PC-3 (cell line): ENCODE data around the gene COL4A1. TPM values are rescaled to one million over a fixed set of nuclear protein-coding genes. Genes with fewer than 3 reads are reported as not detected.

Experiments
- ATAC-seq: fragments of 200-7000 bp; cut with Tn5 transposase; 2 replicates; pipeline ENCODE4 v1.9.1; 2020; ENCODE audit warnings: mild to moderate bottlenecking, moderate library complexity
- BruUV-seq: library from RNA; stranded (reverse); fragments of 400-500 nt; replicated peaks from 2 replicates; lab custom pipeline; 2021; lab: Mats Ljungman, UMichigan
- CTCF ChIA-PET: fragments of 300-600 bp; sonication (Branson Sonifier 250); formaldehyde crosslinking; loops from one replicate; lab custom pipeline; 2022; ENCODE audit warnings: antibody characterized with exemption; lab: Charles Lee
- POLR2A ChIA-PET: fragments of 300-600 bp; sonication (Branson Sonifier 250); formaldehyde crosslinking; loops from one replicate; lab custom pipeline; 2022; ENCODE audit warnings: antibody characterized with exemption; ENCODE audit not compliant: unreplicated experiment; lab: Charles Lee
- DNase-seq: peaks from one replicate; pipeline ENCODE4 v3.0.0-alpha.2; 2015
- H2AFZ ChIP-seq: fragments of 300-600 bp; sonication (generic); 2 replicates; pipeline ENCODE4 v1.6.0; 2016; ENCODE audit warnings: antibody characterized with exemption, low read length
- H3F3A ChIP-seq: fragments of 300-600 bp; sonication (generic); one replicate; pipeline ENCODE4 v1.6.0; 2017; ENCODE audit warnings: antibody characterized with exemption, low read length, control low read depth, mild to moderate bottlenecking; ENCODE audit not compliant: unreplicated experiment
- H3K27ac ChIP-seq: fragments of 300-600 bp; sonication (generic); 2 replicates; pipeline ENCODE4 v1.5.1; 2016; ENCODE audit warnings: mild to moderate bottlenecking, low read length
- H3K27me3 ChIP-seq: fragments of 300-600 bp; sonication (generic); 2 replicates; pipeline ENCODE4 v1.6.1; 2016; ENCODE audit warnings: low read length, mixed read lengths
- H3K36me3 ChIP-seq: fragments of 300-600 bp; sonication (generic); 2 replicates; pipeline ENCODE4 v1.6.1; 2016; ENCODE audit warnings: low read depth, mixed run types, low read length, mixed read lengths
- H3K4me1 ChIP-seq: fragments of 300-600 bp; sonication (generic); 2 replicates; pipeline ENCODE4 v1.5.1; 2016; ENCODE audit warnings: low read length; ENCODE audit not compliant: insufficient read depth
- H3K4me2 ChIP-seq: fragments of 300-600 bp; sonication (generic); 2 replicates; pipeline ENCODE4 v1.6.0; 2016; ENCODE audit warnings: low read length
- H3K4me3 ChIP-seq: fragments of 300-600 bp; sonication (generic); 2 replicates; pipeline ENCODE4 v1.5.1; 2016; ENCODE audit warnings: mild to moderate bottlenecking, low read length, mixed read lengths
- H3K79me2 ChIP-seq: fragments of 300-600 bp; sonication (generic); 2 replicates; pipeline ENCODE4 v1.6.1; 2017; ENCODE audit warnings: low read length, mixed read lengths
- H3K9ac ChIP-seq: fragments of 300-600 bp; sonication (generic); 2 replicates; pipeline ENCODE4 v1.6.0; 2016; ENCODE audit warnings: mild to moderate bottlenecking, low read length
- H3K9me2 ChIP-seq: fragments of 300-600 bp; sonication (generic); replicated peaks from 2 replicates; pipeline ENCODE4 v1.6.1; 2016; ENCODE audit warnings: mixed run types, low read length, mixed read lengths
- H3K9me3 ChIP-seq: fragments of 300-600 bp; sonication (generic); 2 replicates; pipeline ENCODE4 v1.6.1; 2016; ENCODE audit warnings: low read length, mixed read lengths
- H4K20me1 ChIP-seq: fragments of 300-600 bp; sonication (generic); 2 replicates; pipeline ENCODE4 v1.6.1; 2016; ENCODE audit warnings: low read length, mixed read lengths
- CTCF ChIP-seq: fragments of 300-600 bp; sonication (generic); conservative IDR thresholded peaks from 2 replicates; pipeline ENCODE4 v1.5.1; 2017; ENCODE audit warnings: antibody characterized with exemption, low read depth, mild to moderate bottlenecking, low read length
- EZH2 ChIP-seq: fragments of 300-600 bp; sonication (generic); IDR thresholded peaks from one replicate; pipeline ENCODE4 v1.6.1; 2017; ENCODE audit warnings: antibody characterized with exemption, mild to moderate bottlenecking, low read length; ENCODE audit not compliant: unreplicated experiment
- EZH2phosphoT487 ChIP-seq: fragments of 300-600 bp; sonication (generic); IDR thresholded peaks from 2 replicates; pipeline ENCODE4 v1.6.1; 2018; ENCODE audit warnings: mild to moderate bottlenecking, antibody characterized with exemption, low read length, borderline replicate concordance
- intact Hi-C: fragments of 100-400 bp; cut with micrococcal nuclease; formaldehyde crosslinking; loops from 2 replicates; pipeline ENCODE4 v1.9.0; 2023
- total RNA-seq: library from RNA; depleted of rRNA; stranded (reverse); fragments of >200 nt; gene quantifications from 2 replicates; pipeline ENCODE4 v1.2.3, GENCODE V29; 2014

Gene COL4A1
- total RNA-seq, 1 experiment from 2014 or later = 48.7 TPM

- DNase-seq = no peak
- Histone ChIP-seq H4K20me1 (no peaks in the 10 kb centered on the region), H3K27ac (no peak overlapping the region), H3K79me2 (peaks cover 35% of the 10 kb centered on the region), H3K9me3 (no peaks in the 10 kb centered on the region), H3K36me3 (no peaks in the 10 kb centered on the region), H2AFZ (no peak overlapping the region), H3K4me3 (no peak overlapping the region), H3K4me2 (no peak overlapping the region), H3K4me1 (peaks cover 26% of the 10 kb centered on the region), H3F3A (no peaks in the 10 kb centered on the region), H3K27me3 (no peaks in the 10 kb centered on the region), H3K9me2 (no peaks in the 10 kb centered on the region), H3K9ac (no peak overlapping the region)
- TF ChIP-seq CTCF (no peak), EZH2phosphoT487 (no peak), EZH2 (no peak)
- CTCF ChIA-PET = no interaction called here
- BruUV-seq = no TSS peak
- POLR2A ChIA-PET = no interaction called here
- intact Hi-C loops = no loop called here
- no peak for ATAC-seq
Observed at GRCh38 chr13:110302997-110303396, 4.0 kb downstream of the COL4A1 start.

GRCh38 chr13:110301606-110302553, 5.1 kb downstream of the COL4A1 start:
- POLR2A ChIA-PET = no interaction called here
- Histone ChIP-seq H3K27ac (no peak overlapping the region), H3K36me3 (no peaks in the 10 kb centered on the region), H3K9me2 (no peaks in the 10 kb centered on the region), H3K4me2 (no peak overlapping the region), H2AFZ (no peak overlapping the region), H3K9ac (no peak overlapping the region), H3K27me3 (no peaks in the 10 kb centered on the region), H4K20me1 (no peaks in the 10 kb centered on the region), H3K79me2 (peaks cover 27% of the 10 kb centered on the region), H3F3A (no peaks in the 10 kb centered on the region), H3K9me3 (no peaks in the 10 kb centered on the region), H3K4me1 (peaks cover 26% of the 10 kb centered on the region), H3K4me3 (no peak overlapping the region)
- intact Hi-C loops = no loop called here
- TF ChIP-seq CTCF (no peak), EZH2 (no peak), EZH2phosphoT487 (no peak)
- BruUV-seq = no TSS peak
- DNase-seq (no peak), ATAC-seq (no peak)
- CTCF ChIA-PET = no interaction called here

- Histone ChIP-seq H3K9ac (no peak overlapping the region), H3K79me2 (peaks cover 20% of the 10 kb centered on the region), H3K4me2 (no peak overlapping the region), H3K4me1 (peaks cover 22% of the 10 kb centered on the region), H3F3A (no peaks in the 10 kb centered on the region), H4K20me1 (no peaks in the 10 kb centered on the region), H3K4me3 (no peak overlapping the region), H3K9me3 (no peaks in the 10 kb centered on the region), H3K9me2 (no peaks in the 10 kb centered on the region), H3K27ac (no peak overlapping the region), H3K27me3 (no peaks in the 10 kb centered on the region), H3K36me3 (no peaks in the 10 kb centered on the region), H2AFZ (no peak overlapping the region)
- POLR2A ChIA-PET = no interaction called here
- intact Hi-C loops = no loop called here
- no TSS peak for BruUV-seq
- TF ChIP-seq CTCF = no peak
- TF ChIP-seq EZH2 = no peak
- no peak for TF ChIP-seq EZH2phosphoT487
- DNase-seq (no peak), ATAC-seq (no peak)
- CTCF ChIA-PET = no interaction called here
Observed at GRCh38 chr13:110301083-110301482, 5.9 kb downstream of the COL4A1 start.
